Endometrial microvascular endothelial cells (primary cell): ENCODE measurements around the gene OR5AR1. TPM values are rescaled to one million over a fixed set of nuclear protein-coding genes. Genes with fewer than 3 reads are reported as not detected.
"Not testable (repeated sequence)": the region's sequence is repeated elsewhere in the genome, so short reads cannot be mapped to it uniquely, and the experiment has no call there.

ENCODE experiments used
- in situ Hi-C: cut with HindIII; loops from 2 replicates; pipeline ENCODE4 v1.10.0; 2017; ENCODE audit warnings: low sequenced_read_pairs, low pct_unique_long_range_greater_than_20kb; ENCODE audit errors: inconsistent ontology term
- total RNA-seq: library from RNA; depleted of rRNA; stranded (reverse); fragments of >200 nt; gene quantifications from one replicate; pipeline ENCODE4 v1.2.3, GENCODE V29; 2015; ENCODE audit errors: inconsistent ontology term

OR5AR1 gene
- total RNA-seq: not detected

GRCh38 chr11:56663386-56663785, at the start of gene OR5AR1:
OR5AR1 (plus strand) TSS chr11:56663686; CDS start chr11:56663686, 0 bp downstream.
- in situ Hi-C loops: no loop called here

GRCh38 chr11:56624661-56625110, 38.8 kb upstream of the OR5AR1 start:
- in situ Hi-C loops: no loop called here

- in situ Hi-C loops: no loop called here
Observed at GRCh38 chr11:56625946-56626345, 37.5 kb upstream of the OR5AR1 start.

GRCh38 chr11:56632329-56632728, 31.2 kb upstream of the OR5AR1 start:
- in situ Hi-C loops: no loop called here

- in situ Hi-C loops: no loop called here
Observed at GRCh38 chr11:56636861-56637260, 26.6 kb upstream of the OR5AR1 start.

- in situ Hi-C loops: no loop called here
Observed at GRCh38 chr11:56637500-56637899, 26.0 kb upstream of the OR5AR1 start.

- in situ Hi-C loops: no loop called here
Observed at GRCh38 chr11:56642339-56642738, 21.1 kb upstream of the OR5AR1 start, which contains the start of gene OR5AP2. OR5AP2 (minus strand) TSS chr11:56642439; CDS start chr11:56642439, 0 bp downstream.

- in situ Hi-C loops: no loop called here
Observed at GRCh38 chr11:56659755-56660154, 3.7 kb upstream of the OR5AR1 start.

- in situ Hi-C loops: no loop called here
Observed at GRCh38 chr11:56670984-56671383, 7.5 kb downstream of the OR5AR1 start.

GRCh38 chr11:56688554-56689100, 25.1 kb downstream of the OR5AR1 start:
- in situ Hi-C loops: no loop called here

- in situ Hi-C loops: not testable (repeated sequence)
Observed at GRCh38 chr11:56691179-56691578, 27.7 kb downstream of the OR5AR1 start.

GRCh38 chr11:56693428-56693827, 29.9 kb downstream of the OR5AR1 start:
- in situ Hi-C loops: no loop called here

- in situ Hi-C loops: no loop called here
Observed at GRCh38 chr11:56698795-56699194, 35.3 kb downstream of the OR5AR1 start, which contains the start of gene OR9G1. OR9G1 (plus strand) TSS chr11:56699095; CDS start chr11:56700388, 1,293 bp downstream.

GRCh38 chr11:56700242-56700913, 36.9 kb downstream of the OR5AR1 start:
- in situ Hi-C loops: no loop called here

- in situ Hi-C loops: no loop called here
Observed at GRCh38 chr11:56700914-56701485, 37.5 kb downstream of the OR5AR1 start.

GRCh38 chr11:56705784-56706396, 42.4 kb downstream of the OR5AR1 start:
- in situ Hi-C loops: no loop called here

- in situ Hi-C loops: no loop called here
Observed at GRCh38 chr11:56706486-56706885, 43.0 kb downstream of the OR5AR1 start.

- in situ Hi-C loops: no loop called here
Observed at GRCh38 chr11:56714206-56714605, 50.7 kb downstream of the OR5AR1 start.
